ENCODE results near the gene C8G.

DNA sequence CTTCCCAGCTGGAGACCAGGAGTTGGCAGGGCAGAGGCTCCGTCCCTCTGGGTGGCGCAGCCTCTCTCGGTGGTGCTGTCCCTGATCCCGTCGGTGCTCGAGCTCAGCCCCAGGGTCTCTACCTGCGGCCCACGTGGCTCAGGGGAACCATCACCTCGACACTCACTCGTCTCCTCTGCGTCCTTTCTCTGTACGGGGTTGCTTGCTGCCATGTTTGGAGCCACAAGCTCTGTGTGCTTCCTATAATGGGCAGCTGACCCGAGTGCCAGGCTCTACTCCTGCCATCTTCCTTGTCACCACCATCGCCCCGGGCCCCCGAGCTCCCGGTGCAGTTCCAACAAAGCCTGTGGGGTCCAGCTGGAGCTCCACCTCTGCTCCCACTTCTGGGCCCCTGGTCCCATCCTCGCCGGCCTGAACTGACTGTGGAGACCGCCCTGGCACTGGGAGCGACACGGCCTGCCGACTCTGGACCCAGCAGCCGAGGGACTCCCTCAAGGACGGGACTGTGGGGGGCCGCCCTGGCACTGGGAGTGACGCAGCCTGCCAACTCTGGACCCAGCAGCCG is 5.5 kb upstream of the C8G start:
- no peak for TF ChIP-seq TCF12 (IDR thresholded peaks at IDR 0.05; ENCODE audit: low read depth)
- no peak for TF ChIP-seq RAD21 (IDR thresholded peaks at IDR 0.05; ENCODE audit: low read depth)
- TF ChIP-seq, protein P1, sequence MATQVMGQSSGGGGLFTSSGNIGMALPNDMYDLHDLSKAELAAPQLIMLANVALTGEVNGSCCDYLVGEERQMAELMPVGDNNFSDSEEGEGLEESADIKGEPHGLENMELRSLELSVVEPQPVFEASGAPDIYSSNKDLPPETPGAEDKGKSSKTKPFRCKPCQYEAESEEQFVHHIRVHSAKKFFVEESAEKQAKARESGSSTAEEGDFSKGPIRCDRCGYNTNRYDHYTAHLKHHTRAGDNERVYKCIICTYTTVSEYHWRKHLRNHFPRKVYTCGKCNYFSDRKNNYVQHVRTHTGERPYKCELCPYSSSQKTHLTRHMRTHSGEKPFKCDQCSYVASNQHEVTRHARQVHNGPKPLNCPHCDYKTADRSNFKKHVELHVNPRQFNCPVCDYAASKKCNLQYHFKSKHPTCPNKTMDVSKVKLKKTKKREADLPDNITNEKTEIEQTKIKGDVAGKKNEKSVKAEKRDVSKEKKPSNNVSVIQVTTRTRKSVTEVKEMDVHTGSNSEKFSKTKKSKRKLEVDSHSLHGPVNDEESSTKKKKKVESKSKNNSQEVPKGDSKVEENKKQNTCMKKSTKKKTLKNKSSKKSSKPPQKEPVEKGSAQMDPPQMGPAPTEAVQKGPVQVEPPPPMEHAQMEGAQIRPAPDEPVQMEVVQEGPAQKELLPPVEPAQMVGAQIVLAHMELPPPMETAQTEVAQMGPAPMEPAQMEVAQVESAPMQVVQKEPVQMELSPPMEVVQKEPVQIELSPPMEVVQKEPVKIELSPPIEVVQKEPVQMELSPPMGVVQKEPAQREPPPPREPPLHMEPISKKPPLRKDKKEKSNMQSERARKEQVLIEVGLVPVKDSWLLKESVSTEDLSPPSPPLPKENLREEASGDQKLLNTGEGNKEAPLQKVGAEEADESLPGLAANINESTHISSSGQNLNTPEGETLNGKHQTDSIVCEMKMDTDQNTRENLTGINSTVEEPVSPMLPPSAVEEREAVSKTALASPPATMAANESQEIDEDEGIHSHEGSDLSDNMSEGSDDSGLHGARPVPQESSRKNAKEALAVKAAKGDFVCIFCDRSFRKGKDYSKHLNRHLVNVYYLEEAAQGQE (IDR thresholded peaks at IDR 0.05; ENCODE audit: low read depth) = no peak
- no peak for TF ChIP-seq EP300 (IDR thresholded peaks at IDR 0.05; ENCODE audit: borderline replicate concordance)
- TF ChIP-seq EGR1 (IDR thresholded peaks at IDR 0.05) = no peak
- TF ChIP-seq CEBPB (IDR thresholded peaks at IDR 0.05) = no peak
- no peak for TF ChIP-seq NFIC (IDR thresholded peaks at IDR 0.05)
- TF ChIP-seq ZBTB7A (IDR thresholded peaks at IDR 0.05; ENCODE audit: low read depth) = no peak
- no peak for TF ChIP-seq TAF1 (IDR thresholded peaks at IDR 0.05; ENCODE audit: low read depth)
- TF ChIP-seq, protein P2, sequence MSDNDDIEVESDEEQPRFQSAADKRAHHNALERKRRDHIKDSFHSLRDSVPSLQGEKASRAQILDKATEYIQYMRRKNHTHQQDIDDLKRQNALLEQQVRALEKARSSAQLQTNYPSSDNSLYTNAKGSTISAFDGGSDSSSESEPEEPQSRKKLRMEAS (IDR thresholded peaks at IDR 0.05) = no peak
- TF ChIP-seq YY1 (IDR thresholded peaks at IDR 0.05; ENCODE audit: low read depth) = no peak
- TF ChIP-seq TEAD4 (IDR thresholded peaks at IDR 0.05) = no peak

Data from Ishikawa (cell line).